A549 (cell line): ENCODE measurements around the gene TRAM2.

Experiments used
- EP300 ChIP-seq, 2 experiments: fragments of >200 bp; sonication (Bioruptor Twin); formaldehyde crosslinking; IDR thresholded peaks; 2 replicates in 1 of 2; 3 replicates in 1 of 2; pipeline ENCODE4 v1.6.1; 2016 to 2017
- HDAC2 ChIP-seq: fragments of 200-600 bp; sonication (generic); IDR thresholded peaks from 2 replicates; pipeline ENCODE4 v1.6.1; 2016
- HOXB5 ChIP-seq: fragments of 250-450 bp; sonication (Bioruptor Pico); IDR thresholded peaks from 2 replicates; pipeline ENCODE4 v1.5.0; 2020; ENCODE audit warnings: mild to moderate bottlenecking, moderate library complexity
- POLR2A ChIP-seq: IDR thresholded peaks from 2 replicates; pipeline ENCODE4 v1.6.1; 2012; ENCODE audit warnings: mild to moderate bottlenecking, low read length
- TF ChIP-seq, protein P1 (sequence below): fragments of >200 bp; sonication (Bioruptor Twin); formaldehyde crosslinking; IDR thresholded peaks from 3 replicates; pipeline ENCODE4 v1.5.1; 2016
- TF ChIP-seq, protein P2 (sequence below): IDR thresholded peaks from 2 replicates; pipeline ENCODE4 v1.6.1; 2012

DNA sequence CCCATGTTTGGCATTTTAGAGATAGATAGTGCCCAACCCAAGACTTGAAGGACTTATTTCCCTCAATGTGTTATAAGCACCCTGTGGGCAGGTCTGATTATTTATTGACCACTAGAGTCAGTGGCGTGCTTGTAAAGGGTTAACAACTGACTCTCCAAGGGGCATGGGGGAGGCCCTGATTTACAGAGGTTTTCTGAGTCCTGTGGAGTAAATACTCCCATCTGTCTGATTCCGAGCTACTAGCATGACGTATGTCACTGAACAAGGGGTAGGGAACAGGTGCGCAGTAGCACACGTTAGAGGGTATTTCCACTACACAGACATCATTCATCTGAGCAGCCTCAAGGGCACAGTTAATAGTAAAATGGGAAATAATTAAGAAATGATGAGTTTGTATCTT is 17.4 kb upstream of the TRAM2 start:
- no peak for TF ChIP-seq POLR2A
- TF ChIP-seq, protein P1, sequence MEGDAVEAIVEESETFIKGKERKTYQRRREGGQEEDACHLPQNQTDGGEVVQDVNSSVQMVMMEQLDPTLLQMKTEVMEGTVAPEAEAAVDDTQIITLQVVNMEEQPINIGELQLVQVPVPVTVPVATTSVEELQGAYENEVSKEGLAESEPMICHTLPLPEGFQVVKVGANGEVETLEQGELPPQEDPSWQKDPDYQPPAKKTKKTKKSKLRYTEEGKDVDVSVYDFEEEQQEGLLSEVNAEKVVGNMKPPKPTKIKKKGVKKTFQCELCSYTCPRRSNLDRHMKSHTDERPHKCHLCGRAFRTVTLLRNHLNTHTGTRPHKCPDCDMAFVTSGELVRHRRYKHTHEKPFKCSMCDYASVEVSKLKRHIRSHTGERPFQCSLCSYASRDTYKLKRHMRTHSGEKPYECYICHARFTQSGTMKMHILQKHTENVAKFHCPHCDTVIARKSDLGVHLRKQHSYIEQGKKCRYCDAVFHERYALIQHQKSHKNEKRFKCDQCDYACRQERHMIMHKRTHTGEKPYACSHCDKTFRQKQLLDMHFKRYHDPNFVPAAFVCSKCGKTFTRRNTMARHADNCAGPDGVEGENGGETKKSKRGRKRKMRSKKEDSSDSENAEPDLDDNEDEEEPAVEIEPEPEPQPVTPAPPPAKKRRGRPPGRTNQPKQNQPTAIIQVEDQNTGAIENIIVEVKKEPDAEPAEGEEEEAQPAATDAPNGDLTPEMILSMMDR, result no peak
- TF ChIP-seq EP300 (IDR thresholded peaks at IDR 0.05), result no peak
- TF ChIP-seq, protein P2, sequence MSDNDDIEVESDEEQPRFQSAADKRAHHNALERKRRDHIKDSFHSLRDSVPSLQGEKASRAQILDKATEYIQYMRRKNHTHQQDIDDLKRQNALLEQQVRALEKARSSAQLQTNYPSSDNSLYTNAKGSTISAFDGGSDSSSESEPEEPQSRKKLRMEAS, result no peak
- TF ChIP-seq HDAC2, result no peak
- no peak for TF ChIP-seq HOXB5 (CRISPR knock-in tag)
